HuH-7.5 (cell line): ENCODE results near the gene DUSP6.

Experiments
- DNase-seq: peaks from one replicate; pipeline ENCODE4 v3.0.0; 2011; ENCODE audit warnings: low spot score

DUSP6 gene

DNA sequence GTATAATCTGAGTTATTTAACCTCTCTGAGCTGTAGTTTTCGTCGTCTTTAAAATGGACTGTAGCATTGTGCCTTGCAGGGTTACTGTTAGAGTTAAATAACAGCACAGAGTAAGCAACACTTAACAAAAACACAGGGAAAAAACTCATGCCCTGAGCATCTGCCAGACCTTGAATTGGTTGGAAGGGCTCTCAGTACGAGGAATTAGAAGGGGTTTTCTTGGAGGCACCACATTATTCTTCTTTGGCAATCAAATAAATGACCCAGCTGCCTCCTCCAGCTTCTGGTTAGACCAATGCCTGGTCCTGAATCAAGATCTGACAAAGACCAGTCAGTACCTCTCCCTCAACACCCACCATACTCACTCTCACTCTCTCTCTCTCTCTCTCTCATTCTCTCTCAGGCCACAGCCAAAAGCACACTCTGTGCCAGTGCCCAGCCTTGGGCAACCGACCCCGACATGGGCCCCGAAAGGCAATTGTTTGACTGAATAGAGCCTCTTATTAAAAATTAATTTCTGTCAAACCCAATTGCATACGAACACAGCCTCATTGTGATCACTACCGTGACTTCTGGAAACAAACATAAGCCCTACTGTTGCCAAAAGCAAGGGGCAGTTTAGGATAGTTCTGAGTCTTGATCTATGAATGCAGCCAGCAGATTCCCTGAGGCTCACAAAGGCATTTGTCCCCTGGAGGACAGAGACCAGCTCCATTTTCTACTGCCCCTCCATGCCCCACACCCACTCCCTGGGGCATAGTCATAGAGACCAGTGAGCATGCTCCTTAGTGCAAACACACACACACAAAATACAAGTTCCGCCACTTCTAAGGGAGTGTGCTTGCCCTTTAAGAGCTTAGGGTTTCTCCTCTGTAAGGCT, 23.9 kb downstream of the DUSP6 start:
- DNase-seq = no peak

DNA sequence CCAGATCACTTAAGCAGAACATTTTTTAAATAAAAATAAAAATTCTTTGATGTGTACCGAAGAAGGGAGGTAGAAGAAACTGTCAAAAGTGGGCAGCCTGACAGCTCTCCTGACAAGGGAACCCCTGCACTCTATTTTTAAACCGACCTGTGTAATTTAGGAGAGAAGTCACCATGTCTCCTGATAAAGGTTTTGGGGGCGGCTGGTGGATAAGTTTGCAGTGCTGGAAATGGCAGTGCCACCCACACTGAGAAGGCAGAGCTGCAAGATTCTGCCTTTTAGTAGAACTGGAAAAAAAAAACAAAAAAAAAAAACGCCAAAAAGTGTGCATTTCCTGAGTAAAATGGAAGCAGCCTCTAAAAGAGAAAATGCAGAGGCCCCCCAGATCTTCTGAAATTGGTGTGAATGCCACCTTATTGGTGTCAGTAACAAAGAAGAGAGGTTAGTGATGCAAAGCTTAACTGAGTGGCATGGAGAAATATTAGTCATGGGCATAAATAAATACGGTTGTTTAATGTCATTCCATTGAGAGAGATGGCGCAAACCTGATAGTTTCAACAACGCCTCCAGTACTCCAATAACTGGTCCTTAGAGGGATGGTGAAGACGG, 24.7 kb downstream of the DUSP6 start:
- no peak for DNase-seq

DNA sequence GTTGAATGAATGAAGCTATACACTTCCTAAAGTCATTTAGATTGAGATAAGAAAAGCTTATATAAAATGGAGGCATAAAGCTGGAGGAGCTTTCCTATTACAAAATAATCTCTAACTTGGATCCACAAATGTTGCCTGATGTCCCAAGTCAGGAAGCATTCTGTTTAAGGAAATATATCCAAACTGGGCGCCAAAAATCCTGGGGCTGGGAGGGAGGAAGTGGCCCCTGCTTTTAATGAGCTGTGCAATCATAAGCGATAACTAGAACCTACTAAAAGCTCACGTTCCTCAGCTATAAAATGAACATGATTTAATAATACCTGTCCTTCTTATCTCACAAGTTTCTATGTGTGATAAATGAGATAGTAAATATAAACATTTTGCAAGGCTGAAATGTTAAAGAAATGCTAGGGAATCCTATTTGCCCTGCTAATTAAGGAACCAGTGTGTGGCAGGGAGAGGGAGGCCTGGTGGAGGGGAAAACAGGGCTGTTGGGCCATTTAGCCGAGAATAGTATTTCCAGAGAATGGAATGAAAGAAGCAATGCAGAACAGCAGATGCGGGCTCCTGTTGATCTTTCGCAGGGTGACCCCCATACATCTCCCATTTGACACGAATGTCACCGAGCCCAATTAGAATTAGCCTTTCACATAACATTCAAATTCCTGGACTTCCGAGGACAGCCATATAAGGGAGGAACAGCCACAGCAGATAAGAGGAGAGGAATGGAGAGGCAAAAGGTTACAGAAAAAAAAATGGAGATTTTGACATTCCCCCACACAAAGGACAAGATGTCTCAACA, 25.9 kb downstream of the DUSP6 start:
- no peak for DNase-seq

DNA sequence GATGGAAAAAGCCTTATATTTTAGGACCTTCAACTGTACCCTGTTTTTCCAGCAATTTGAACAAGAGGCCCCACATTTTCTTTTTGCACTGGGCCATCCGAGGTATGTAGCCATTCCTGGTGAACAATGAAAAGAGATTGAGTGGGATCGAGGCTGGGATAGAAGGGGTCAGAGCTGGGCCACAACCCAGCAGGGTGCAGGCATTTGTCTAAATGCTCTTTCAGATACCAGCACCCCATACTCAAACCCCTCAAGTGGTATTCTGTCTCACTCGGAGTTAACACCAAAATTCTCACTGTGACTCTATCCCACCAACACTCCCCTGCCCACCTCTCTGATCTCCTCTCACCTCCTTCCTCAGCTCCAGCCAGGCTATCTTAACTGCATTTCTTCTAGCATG, 26.8 kb downstream of the DUSP6 start:
- no peak for DNase-seq

DNA sequence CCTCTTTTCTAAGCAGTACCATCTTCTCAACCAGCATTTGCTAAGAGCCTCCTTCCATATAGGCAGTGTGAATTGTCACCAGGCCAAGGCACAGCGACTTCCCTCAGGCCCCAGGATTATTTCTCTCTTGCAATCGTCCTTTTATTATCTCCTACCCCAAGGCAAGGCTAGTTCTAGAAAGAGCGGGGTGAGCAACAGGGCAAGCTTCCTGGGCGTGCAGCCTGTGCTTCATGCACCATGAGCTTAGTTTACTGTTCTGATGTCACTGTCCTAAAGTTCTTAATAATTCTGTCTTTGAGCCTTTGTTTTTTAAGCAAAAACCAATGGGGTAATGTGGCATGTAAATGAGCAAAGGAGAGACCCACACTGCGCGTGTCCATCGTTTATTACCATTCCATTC, 27.9 kb downstream of the DUSP6 start:
- no peak for DNase-seq

DNA sequence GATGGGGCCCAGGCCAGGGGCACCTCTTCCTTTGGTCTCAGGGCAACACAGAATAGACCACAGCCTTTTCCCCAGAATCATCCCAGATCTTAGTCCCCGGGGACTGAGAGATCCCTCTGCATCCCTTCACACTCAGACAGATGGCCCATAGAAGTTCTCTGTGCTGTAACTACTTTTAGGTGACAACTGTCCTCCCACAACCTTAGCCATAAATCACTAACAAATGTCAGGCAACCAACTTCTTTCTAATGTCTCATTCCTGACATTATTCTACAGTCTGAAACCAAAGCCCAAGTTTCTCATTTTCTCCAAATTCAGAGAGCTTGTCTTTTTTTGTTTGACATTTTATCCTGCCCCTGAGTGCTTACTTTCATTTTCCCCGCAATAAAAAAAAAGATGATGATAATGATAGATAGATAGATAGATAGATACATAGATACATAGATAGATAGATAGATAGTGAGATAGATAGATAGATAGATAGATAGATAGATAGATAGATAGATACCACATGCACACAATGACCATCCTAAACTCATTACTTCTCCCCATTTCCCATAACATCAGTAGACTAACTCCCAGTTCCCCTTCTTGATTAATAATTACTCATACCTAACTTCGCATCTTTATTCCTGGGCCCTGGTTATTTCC, 28.6 kb downstream of the DUSP6 start:
- DNase-seq = no peak

DNA sequence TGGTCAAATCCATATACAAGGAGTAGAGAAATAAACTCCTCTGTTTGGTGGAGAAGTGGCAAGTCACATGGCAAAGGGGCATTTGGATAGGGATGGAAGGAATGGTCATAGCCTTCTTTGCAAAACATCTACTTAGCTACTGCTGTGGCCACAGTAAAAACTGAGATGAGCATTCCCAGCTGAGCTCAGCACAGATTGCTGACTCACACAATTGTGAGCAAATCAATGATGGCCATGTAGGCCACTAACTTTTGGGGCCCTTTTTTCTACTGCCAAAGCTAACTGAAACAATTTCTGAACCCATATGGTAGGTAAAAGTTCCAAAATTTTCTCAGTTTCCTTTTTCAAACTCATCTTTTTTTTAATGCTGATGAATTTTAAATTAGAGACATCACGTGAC, 31.6 kb downstream of the DUSP6 start:
- no peak for DNase-seq

DNA sequence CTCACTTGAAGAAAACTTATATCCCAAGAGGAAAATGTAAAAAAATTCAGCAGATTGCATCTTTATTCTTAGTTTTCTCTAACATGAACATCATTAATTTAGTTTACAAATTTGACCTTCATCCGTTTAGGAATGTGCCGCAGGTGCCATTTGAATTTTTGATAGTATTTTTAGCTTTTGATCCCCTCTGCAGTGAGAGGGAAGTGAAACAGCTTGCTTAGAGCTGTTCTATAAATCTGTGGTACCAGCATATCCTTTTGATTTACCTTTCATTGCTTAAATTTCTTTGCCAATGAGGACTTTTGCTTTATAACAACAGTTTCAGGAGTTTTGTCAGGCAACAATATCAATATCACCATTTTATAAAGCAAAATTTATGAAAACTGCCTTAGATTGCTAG, 32.7 kb downstream of the DUSP6 start:
- DNase-seq = no peak

DNA sequence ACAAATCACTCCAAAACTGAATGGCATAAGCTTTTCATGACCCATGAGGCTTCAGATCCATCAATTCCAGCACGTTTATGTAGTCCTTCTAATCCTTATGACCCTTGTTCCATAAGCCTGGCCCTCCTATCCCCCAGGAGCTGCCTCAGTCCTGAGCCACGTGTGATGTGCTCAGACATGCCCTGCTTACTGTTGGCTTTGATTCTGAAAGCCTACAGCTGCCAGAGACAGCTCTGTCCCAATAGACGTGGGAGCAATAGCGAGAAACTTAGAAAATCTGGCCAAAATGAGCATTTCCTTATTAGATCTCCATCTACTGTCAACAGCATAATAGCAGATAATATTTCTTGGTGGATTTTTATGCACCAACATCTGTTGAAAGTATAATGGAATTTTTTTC, 33.2 kb downstream of the DUSP6 start:
- no peak for DNase-seq

DNA sequence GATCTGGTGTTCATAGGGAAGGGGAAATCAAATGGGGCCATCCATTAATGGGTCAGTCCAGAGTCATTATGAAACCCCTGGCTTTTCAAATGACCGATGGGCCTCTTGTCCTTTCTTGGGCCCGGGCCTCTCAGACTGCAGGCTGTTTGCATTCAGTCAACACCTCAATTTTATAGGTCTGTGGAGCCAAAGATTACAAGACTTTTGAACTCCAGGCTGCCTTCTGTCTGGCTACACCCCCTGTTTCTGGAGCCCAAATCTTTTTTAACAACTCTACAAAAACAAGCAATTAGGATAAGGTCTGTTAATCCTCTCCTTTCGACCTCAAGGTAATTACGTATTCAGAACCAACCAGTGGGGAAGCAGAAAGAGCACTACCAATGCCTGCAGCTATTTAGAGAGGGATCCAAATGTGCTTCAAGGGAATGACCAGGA, 35.6 kb downstream of the DUSP6 start:
- no peak for DNase-seq

DNA sequence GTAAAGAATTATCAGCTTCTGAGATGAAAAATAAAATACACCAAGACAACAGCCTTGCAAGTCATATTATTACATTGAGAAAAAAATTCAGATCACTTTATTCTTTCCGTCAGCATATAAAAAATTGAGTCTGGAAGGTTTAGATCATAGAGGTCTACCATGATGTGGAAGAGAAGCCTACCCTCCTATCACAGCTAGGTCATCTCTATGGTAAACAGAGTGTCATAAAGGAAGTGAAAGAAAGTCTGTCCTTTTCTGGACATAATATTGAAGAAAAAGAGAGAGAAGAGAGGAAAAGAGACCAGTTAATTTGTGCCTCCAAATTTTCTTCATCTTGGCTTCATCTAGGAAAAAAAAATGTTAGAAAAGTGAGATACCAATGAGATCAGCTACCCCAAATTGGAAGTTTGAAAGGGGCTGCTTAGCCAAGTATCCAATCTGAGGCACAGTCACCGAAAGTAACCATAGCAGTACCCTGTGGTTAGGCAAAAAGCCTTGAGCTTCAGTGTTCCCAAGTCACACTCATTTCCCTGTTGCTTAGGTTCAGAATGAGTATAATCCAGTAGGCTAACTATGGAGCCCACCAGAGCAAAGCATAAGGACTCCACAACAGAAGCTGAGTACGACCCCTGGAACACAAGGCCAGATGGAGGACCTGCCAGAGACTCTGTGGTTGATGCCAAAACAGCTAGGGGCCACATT, 38.1 kb downstream of the DUSP6 start:
- no peak for DNase-seq

DNA sequence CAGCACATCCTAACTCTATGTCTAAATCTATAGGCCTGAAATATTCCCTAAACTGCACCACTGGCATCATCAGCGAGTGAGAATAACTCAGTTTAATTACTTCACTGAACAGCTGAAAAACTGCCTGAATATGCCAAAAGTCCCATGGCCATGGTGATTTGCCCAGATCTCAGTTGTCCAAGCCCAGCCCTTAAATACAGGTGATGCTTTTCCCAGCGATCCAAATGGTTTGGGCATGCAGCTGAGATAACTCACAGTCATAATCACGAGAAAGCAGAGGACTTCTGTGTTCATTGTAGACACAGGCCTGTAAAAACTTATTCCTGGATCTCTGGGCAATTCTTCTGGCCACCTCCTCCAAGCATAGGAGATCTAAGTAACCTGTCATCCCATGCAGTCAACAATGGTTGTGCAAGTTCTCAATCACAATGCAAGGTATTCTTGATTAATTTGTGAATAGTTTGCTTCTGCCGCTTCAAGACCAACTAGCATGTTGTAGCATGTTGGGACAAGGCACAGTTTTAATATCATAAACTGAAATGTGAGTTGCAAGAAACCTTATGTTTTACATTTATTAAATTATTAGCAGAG, 40.5 kb downstream of the DUSP6 start:
- DNase-seq = no peak

DNA sequence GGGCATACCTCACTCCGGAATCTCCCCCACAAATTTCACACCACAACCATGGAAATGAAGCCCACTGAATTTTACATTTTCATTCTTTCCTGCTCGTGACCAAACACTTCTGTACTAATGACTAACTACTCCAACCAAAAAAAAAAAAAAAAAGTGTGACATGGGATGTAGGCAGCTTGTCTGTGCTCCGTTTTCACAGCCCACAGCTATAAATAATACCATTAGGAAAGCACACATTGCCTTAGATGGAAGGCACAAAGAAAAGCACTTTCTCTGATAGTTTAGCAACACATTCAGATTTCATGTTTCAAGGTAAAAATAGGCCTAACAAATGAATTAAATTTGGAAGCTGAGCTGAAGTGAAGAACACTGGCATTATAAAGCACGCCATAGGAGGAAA, 42.5 kb downstream of the DUSP6 start:
- DNase-seq = no peak

DNA sequence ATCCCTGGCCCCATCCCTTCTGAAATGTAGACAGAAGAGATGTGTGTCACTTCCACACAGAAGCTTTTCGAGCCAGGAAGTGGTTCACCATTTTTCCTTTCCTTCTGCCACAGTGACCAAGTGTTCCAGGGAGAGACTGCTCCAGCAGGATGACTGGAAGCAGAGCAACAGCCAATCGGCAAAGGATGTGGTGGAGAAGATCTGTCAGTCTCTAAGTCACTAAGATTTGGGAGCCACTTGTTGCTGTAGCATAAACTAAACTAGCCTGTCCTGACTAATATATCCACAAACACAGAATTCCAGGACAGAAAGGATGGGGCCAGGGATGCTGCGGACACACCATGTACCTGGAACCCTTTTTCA, 42.9 kb downstream of the DUSP6 start:
- DNase-seq = no peak

DNA sequence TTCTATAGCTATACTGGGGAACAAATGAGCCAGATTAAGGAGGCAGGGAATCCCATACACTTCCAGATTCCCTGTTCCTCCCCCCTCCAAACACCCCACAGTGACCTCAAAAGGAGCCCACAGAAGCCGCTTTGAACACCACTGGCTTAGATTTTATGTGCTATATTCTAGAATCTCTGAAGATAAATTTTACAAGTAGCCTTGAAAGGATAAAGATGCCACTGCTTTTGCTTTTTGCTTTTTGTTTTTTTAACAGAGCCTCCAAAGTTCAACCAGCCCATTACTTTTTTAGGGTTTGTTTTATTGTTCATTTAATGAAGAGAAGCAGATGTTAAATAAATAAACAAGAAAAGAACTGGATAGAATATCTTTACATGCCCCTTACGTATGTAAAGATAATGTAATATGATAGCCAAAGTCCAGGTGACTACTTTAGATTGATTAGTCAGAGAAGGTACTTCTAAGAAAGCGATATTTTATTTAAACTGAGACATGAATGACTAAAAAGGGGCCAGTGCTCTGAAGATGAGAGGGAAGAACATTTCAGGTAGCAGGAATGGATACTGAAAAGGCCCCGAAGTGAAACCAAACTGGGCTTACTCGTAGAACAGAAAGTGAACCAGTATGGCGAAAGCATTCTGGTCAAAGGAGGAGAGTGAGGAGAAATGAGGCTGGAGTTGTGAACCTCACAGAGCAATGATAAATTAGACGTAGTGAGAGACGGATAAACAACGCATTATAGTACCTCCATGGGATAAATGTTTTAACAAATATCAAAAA, 44.6 kb downstream of the DUSP6 start:
- DNase-seq = no peak

DNA sequence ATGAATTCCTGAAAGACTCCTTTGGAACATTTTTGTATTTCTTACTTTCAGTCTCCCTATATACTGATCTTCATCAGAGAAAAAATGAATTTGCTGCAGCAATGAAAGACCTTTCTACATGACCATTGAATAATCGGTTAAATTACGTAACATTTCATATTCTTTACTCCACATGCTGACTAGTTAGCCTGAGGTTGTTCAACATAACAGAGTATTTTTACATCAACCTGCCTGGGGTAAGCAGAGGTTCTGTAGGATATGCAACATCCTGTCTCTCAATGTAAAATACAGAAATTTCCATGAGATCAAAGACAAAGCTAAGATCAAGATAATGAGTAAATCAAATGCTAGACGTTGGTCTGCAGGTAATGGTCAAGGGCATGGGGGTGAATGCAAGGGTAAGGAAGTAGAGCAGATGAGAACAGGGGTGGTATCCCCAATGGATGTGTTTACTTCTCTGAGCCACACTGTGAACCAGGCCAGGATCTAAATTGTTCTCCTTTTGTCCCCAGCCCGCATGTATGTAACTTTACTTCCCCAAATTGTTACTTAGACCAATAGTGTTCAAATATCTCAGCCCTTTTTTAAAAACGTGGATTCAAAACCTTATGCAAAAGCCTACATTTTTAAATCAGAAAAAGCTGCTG, 45.4 kb downstream of the DUSP6 start:
- DNase-seq = no peak

DNA sequence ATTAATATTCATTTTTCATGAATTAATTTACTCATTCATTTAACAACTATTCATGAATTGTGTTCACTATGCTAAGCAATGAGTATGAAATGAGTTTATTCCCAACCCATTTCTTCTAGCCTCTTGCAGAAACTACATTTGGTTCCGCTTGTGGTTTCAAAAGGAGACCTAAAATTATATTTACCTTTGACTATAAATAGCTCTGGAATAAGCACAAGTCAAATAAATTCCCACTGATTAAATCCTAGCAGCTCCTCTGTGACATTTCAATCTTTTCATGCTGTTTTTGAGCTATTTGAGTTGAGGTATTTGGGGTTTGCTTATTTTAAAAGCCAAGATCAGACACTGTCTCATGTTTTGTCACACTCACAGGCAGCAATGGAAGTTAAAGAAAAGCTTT, 46.9 kb downstream of the DUSP6 start:
- DNase-seq = no peak

DNA sequence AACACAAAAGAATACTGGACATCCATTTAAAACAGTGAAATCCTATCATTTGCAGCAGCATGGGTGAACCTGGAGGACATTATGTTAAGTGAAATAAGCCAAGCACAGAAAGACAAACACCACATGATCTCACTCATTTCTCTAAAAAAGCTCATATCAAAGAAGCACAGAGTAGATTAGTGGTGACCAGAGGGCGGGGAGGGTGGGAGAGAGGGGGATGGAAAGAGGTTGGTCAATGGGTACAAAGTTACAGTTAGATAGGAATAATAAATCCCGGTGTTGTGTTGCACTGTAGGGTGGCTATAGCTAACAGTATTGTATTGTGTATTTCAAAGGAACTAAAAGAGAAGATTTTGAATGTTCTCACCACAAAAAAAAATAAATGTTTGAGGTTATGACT, 52.4 kb downstream of the DUSP6 start:
- DNase-seq = no peak

DNA sequence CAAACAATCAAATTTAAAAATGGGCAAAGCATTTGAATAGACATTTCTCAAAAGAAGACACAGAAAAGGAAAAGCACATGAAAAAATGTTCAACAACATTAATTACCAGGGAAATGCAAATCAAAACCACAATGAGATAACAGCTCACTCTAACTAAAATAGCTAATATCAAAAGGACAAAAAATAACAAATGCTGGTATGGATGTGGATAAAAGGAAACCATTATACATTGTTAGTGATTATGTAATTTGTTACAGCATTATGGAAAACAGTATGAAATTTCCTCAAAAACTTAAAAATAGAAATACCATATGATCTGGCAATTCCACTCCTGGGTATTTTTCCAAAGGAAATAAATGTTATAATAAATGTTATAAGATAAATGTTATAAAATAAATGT, 52.9 kb downstream of the DUSP6 start:
- DNase-seq = no peak
